NCI-H2227 treated with DMSO at 0.1 percent for 48 hours (cell line): ENCODE data around the gene GAP43.
A peak's percentile ranks its signal among the peaks of the same experiment; 100 is the strongest.

Experiments
- DNase-seq: peaks from one replicate; lab custom pipeline; 2025; lab: John Stamatoyannopoulos, UW

Gene GAP43

GRCh38 chr3:115662356-115662755, 39.0 kb downstream of the GAP43 start:
- DNase-seq, result no peak

GRCh38 chr3:115663414-115663813, 40.1 kb downstream of the GAP43 start:
- DNase-seq, result no peak

- DNase-seq, result no peak
These were observed 42.8 kb downstream of the GAP43 start for GRCh38 chr3:115666081-115666480.

- no peak for DNase-seq
These were observed 43.8 kb downstream of the GAP43 start for GRCh38 chr3:115666920-115667737.

- DNase-seq, result no peak
These were observed 44.4 kb downstream of the GAP43 start for GRCh38 chr3:115667738-115668065.

- DNase-seq, result no peak
These were observed 47.6 kb downstream of the GAP43 start for GRCh38 chr3:115670911-115671310.

- no peak for DNase-seq
These were observed 48.6 kb downstream of the GAP43 start for GRCh38 chr3:115671761-115672455.

- DNase-seq, result no peak
These were observed 50.6 kb downstream of the GAP43 start for GRCh38 chr3:115673881-115674280.

GRCh38 chr3:115676336-115676735, 53.0 kb downstream of the GAP43 start:
- DNase-seq, result no peak

- no peak for DNase-seq
These were observed 57.6 kb downstream of the GAP43 start for GRCh38 chr3:115680803-115681345.

- DNase-seq, result peak; percentile 10
These were observed 58.4 kb downstream of the GAP43 start for GRCh38 chr3:115681736-115682135.

GRCh38 chr3:115683305-115683704, 60.0 kb downstream of the GAP43 start:
- DNase-seq, result no peak

- no peak for DNase-seq
These were observed 60.5 kb downstream of the GAP43 start for GRCh38 chr3:115683773-115684172.

GRCh38 chr3:115685097-115685496, 61.8 kb downstream of the GAP43 start:
- DNase-seq, result no peak

GRCh38 chr3:115687721-115688120, 64.4 kb downstream of the GAP43 start:
- DNase-seq, result no peak

GRCh38 chr3:115688418-115688817, 65.1 kb downstream of the GAP43 start:
- DNase-seq, result no peak

GRCh38 chr3:115689928-115690327, 66.6 kb downstream of the GAP43 start:
- DNase-seq, result no peak

- DNase-seq, result no peak
These were observed 68.7 kb downstream of the GAP43 start for GRCh38 chr3:115691964-115692363.

GRCh38 chr3:115692887-115693524, 69.7 kb downstream of the GAP43 start:
- peak; percentile 85 for DNase-seq

GRCh38 chr3:115693868-115694267, 70.6 kb downstream of the GAP43 start:
- peak; percentile 51 for DNase-seq

- DNase-seq, result no peak
These were observed 71.8 kb downstream of the GAP43 start for GRCh38 chr3:115695090-115695489.

GRCh38 chr3:115697263-115698053, 74.1 kb downstream of the GAP43 start:
- no peak for DNase-seq
